HG03280 (cell line): Measurements from ENCODE around the gene KLHL40.
"Not testable (repeated sequence)": the region's sequence is repeated elsewhere in the genome, so short reads cannot be mapped to it uniquely, and the experiment has no call there.

Source experiments
- ATAC-seq: cut with Tn5 transposase; IDR thresholded peaks from one replicate; pipeline ENCODE4 v1.9.1; 2021; ENCODE audit warnings: mild to moderate bottlenecking, moderate library complexity; ENCODE audit not compliant: unreplicated experiment

Gene KLHL40

DNA sequence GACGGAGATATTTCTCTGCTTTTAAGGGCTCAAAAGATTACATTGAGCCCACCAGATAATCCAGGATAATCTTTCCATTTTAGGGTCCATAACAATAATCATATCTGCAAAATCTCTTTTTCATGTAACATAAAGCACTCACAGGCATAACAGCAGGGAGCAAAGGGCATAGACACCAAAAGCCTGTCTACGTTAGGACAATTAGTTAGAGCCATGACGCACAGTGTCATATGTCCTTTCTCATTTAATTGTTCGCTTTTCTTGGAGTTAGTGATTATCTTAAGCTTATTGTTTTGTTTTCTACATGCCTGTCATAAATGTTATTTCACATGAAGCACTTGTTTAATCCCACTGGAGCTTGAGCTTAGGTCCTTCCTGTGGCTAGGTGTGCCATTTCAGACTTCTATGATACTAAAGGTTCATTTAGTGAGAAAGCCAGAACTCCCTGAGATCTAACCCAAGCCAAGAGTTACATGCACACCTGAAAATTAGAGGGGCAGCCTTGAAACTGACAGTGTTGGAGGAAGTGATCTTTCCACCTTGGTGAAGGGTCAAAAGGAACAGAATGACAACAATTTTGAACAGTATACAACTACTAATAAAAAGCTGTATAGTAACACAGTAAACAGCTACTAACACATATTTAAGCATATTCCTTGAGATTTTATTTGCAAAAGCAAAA, 29.0 kb downstream of the KLHL40 start:
- no peak for ATAC-seq

DNA sequence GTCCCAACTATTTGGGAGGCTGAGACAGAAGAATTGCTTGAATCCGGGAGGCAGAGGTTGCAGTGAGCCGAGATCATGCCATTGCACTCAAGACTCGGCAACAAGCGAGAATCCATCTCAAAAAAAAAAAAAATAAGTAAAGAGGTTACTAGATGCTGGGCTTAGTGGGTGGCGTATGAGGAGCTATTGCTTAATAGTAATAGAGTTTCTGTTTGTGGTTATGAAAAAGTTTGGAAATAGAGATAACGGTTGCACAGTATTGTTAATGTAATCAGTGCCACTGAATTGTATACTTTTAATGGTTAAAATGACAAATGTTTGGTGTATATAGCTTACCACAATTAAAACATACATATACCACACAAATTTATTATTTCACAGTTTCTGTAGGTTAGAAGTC, 32.0 kb downstream of the KLHL40 start:
- no peak for ATAC-seq

DNA sequence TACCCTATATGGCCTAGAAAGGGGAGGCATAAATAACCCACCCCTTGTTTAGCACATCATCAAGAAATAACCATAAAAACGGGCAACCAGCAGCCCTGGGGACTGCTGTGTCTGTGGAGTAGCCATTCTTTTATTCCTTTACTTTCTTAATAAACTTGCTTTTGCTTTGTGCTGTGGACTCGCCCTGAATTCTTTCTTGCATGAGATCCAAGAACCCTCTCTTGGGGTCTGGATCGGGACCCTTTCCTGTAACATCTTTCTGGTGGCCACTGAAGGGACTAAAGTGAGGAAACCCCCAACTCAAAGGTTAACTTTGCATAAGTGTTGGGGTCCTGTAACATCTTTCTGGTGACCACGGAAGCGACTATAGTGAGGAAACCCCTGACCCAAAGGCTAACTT, 33.0 kb downstream of the KLHL40 start:
- no peak for ATAC-seq

DNA sequence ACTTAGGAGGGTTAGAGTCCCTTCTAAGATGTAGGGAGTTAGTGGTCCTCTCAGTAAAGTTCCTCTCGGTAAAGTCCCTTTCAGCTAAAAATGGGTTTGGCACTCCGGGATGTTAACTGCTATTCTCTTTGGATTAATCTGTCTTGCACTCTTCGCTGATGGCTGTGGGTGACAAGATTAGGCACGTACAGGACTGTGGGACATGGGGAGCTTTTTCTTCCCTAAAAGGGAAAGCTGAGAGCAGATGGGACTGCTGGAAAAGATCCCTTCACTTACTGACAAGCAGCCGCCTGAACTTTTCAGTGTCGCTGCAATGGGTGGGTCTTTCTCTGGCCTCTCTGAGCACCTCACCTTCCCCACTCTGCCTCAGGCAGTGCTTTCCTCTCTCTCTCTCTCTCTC, 33.7 kb downstream of the KLHL40 start:
- ATAC-seq: no peak

DNA sequence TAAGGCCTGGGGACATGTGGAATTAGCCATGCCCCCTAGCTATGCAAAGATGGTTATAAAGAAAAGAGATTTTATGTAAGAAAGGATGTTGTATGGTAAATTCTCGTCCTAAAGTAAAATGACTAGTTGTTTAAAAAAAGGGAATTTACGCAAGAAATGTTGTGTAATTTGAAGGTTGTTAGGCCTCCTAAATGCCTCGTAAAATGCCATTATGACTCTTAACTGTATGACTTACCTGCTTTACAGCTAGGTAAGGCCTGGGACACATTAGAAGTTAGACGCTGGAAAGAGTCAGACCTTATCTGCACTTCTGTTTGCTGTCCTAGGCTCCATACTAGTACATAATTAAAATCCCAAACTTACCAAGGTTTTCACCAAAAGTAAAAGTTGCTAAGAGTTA, 34.8 kb downstream of the KLHL40 start:
- ATAC-seq: no peak

DNA sequence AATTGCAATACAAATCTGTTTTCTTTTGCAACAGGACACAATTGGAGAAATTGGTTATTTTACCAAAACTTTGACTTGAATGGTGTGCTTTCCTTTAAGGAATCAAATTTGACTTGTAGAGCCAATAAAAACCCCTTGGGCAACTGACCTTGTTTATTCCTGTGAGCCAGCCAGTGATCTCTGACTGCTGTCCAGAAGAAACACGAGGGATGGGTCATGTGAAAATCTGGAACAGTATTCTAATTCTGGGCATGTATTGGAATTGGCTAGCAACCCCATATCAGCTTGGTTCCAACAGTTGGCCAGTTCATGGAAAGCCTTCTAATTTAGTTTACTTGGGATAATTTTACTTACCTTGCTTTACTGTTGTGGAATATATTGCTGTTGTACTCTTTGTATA, 36.4 kb downstream of the KLHL40 start:
- ATAC-seq: no peak

DNA sequence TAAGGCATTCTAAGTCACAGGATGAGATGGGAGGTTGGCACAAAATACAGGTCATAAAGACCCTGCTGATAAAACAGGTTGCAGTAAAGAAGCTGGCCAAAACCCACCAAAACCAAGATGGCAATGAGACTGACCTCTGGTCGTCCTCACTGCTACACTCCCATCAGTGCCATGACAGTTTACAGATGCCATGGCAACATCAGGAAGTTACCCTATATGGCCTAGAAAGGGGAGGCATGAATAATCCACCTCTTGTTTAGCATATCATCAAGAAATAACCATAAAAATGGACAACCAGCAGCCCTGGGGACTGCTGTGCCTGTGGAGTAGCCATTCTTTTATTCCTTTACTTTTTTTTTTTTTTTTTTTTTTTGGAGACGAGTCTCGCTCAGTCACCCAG, 37.1 kb downstream of the KLHL40 start:
- ATAC-seq: not testable (repeated sequence)

DNA sequence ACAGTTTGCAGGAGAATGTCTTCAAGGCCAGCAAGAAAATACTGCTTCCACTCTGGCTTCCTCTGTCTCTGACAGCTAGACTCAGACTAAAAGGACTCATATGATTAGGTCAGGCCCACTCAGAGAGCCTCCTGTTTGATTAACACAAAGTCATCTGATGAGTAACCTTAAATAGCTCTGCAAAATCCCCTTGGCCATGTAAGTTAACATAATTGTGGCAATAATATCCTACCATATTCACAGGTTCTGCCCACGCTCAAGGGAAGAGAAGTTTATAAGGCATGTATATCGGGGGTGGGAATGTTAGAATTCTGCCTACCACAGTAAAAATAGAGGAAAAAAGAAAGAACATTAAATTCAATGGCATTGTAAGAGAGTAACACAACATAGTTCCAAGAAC, 37.9 kb downstream of the KLHL40 start:
- no peak for ATAC-seq

DNA sequence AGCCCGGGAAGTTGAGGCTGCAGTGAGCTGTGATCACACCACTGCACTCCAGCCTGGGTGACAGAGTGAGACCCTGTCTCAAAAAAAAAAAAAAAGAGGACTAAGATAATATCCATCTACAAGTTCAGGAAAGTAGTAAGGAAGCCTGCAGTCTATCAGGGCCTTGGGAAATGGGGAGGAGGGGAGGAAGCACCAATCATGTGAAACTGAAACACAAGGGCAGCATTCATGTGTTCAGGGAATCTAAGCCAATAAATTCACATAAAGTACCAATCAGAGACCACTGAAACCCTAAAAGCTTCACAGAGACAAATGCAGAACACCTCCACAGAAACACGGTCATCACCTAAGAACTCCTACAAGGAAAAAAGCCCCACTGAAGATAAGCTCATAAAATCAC, 40.1 kb downstream of the KLHL40 start:
- no peak for ATAC-seq

DNA sequence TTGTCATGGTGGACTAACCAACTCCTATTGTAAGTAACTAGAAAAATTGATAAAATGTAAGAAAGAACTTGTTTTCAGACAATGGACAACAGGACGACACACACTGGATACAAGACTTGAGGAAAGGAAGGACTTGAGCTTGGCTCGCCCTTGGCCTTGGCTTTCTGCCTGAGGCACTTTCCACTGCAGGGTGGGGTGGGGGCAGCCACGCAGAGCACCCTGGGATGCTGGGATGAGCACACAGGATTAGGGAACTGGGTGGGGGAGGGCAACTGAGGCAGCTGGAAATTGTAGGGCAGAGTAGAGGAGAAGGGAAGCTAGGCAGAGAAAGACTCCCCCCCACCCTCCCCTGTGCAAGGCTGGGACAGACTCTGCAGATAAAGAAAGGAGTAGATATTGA, 42.7 kb downstream of the KLHL40 start:
- ATAC-seq: no peak

DNA sequence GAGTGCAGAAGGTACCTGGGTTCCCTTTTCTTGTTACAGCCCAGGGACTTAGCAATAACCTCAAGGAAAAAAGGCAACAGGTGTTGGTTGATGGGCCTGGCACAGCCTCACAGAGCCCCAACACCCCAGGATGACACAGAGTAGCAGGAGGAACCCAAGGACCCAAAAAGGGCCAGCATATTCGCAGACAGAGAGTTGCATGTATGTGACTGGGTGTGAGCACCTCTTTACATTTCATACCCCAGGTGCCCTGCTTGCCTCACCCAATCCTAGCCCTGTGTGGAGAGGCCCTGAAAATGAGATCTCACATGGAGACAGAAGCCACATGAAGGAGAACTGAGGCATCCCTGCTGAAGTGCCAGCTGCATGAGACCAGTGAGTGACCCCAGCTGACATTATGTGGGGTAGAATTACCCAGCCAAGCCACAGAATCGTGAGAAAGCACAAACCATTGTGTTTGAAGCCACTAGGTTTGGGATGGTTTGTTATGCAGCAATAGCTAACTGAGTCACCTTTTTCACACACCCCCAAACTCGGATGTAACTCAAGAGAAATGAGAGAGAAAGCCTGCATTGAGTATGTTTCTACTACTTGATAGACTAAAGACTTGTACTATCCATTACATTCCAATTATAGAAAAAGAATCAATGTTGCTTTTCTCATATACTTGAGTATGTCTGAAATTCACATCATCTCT, 43.5 kb downstream of the KLHL40 start:
- no peak for ATAC-seq

DNA sequence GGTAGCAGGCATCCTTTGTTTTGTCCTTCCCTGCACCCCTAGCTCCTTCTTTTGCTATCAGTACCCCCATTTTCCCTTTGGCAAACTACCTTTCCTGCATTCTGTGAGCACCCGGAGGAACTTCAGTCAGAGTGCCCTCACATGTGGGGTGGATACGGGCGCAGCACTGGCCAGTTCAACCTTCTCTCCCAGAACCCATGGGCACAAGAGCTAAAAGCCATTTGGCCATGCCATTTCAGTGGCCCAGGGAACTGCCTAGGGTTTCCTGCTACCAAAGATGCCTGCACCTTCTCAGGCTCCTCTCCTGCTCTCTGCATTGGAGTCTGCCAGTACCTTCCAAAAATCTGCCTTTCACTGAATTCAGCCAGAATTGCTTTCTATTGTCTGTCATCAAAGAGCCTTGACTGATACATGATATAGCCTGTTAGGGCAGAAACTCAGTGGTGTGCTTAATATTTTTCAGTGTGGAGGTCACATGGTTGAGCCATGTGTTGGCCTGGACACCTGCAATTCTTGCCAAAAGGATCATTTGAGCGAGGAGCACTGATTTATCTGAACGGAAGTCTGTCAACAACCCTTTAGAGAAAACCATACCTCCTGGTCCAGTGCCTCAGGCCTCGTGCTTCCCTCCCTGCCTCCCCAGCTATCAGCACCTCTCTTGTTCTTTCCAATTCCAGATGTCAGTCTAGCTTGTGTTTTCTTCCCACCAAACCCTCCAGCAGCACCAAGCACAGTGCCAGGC, 44.2 kb downstream of the KLHL40 start:
- no peak for ATAC-seq

DNA sequence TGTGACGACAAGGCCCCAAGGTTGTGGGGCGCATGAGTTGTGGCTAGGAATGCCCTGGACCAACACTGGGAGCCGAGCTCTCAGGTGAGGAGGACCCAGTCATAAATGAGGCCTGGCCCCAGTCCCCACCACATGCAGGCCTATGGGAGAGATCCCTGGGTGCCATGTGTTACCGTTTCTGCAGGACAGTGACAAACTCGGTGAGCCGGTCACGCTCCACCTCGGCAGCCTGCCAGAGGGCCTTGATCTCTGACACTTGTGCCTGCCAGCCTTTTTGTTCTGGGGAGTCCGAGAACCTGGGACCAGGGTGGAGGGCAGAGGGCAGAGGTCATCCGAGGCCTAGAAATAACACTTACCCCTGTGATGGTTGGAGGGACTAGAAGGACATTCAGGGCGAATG, 45.0 kb downstream of the KLHL40 start:
- no peak for ATAC-seq

DNA sequence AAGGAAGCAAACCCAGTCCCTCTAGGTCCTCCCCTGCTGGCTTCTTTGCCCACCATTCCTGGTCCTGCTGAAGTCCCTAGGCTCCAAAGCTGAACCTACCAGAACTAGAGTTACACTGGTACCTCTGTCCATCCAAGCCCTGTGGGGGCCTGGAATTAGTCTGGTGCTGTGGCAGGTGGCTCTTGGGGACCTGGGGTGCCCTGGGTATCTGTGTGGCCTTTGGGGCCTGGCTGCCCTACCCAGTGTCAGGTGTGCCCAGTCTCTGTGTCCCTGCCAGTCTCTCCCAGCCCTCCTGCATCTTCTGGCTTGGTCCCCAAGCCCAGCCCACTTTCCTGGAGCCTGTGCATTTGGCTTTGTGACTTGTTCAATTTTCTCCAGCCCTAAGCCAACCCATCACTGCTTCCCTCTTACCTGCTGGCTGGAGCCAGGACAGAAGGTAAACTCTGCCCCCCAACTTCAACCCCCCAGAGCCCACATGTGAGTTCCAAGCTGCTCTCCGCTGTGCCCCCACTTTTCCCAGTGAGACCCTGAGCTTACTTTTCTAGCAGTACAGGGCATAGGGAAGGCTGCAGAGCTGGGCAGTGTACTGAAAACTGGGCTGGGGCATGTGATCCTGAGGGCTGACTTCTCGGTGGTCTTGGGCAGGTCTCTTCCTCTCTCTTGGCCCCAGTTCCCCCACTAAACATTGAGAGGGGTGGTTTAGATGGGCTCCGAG, 45.5 kb downstream of the KLHL40 start:
- ATAC-seq: no peak

DNA sequence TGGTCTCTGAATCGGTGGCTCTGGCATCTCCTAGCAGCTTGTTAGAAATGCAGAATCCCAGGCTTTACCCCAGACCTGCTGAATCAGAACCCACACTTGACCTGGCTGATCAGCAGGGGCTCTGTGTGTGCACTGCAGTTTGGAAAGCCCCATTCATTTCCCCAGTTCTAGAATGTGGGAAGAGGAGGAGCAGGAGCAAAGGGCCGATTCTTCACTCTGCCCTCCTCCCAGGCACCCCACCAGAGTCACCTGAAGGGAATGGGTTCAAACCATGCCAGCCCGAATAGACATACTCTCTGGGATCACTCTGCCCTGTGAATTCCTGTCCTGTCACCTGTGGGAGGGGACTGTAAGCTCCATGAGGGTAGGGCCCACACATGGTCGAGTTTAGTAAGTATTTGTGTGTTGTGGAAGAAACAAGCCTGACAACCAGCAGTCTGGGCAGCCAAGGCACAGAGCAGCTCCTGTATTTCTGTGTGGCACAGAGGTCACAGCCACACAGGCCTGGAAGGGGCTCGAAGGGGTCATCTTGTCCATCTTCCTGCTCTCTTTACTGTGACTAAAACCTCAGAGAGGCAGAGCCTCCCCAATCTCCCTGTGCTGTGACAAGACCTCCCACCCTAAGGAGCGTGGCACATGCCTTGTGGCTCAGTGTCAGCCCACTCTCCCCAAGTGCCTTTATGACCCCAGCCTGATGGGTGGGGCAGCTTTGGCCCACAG, 46.3 kb downstream of the KLHL40 start:
- ATAC-seq: no peak

DNA sequence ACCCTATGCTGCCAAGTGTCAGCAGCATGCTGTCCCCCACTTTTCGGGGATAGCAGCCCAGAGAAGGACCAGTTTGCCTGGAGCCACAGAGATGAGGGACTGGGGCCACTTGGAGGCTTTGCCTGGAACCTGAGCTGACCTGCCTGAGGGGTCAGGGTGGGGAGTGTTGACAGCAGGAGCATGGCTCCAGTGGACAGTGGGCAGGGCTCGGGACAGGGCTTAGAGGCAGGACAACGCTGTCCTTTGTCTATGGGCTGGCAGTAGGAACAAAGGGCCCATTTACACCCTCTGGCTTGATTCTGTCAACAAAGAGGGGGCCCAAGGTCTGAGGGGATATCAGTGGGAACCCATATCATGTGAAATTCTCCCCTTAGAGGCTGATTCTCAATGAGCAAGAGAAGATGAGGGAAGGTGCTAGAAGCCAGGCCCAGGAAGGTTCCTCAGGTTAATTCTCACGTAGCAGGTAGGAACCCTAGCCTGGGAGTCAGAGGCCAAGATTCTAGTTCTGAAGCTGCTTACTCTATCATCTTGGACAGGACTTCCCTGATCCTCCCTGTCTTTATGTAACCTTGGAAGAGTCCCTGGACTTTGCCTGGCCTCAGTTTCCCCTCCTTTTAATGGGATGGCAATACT, 47.0 kb downstream of the KLHL40 start:
- no peak for ATAC-seq

DNA sequence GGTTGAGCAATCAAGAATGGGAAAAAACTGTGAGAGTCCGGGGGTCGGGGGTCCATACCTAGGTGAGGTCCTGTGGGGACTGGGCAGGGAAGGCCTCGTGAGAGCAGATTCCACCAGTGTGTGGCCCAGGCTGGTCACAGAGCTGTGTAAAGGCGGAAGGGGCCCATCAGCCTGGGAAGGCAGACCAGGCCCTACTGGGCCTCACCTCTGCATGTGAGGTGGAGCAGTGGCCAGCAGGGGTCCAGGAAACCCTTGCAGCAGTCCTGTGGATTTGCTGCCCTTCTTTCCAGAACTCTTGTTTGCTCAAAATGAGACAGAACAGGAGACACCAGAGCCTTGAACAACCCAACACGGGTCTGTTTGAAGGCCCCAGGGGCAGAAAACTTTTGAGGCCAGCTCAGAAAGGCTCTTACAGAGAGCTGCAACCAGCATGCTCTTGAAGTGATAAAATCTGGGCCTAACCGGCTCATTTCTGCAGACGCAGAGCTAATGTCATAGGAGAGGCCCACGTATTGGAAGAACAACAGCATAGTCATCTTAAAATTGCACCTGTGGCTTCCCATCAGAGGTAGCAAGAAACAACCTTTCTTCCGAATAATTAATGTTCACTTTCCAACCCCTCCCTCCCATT, 47.6 kb downstream of the KLHL40 start:
- no peak for ATAC-seq

DNA sequence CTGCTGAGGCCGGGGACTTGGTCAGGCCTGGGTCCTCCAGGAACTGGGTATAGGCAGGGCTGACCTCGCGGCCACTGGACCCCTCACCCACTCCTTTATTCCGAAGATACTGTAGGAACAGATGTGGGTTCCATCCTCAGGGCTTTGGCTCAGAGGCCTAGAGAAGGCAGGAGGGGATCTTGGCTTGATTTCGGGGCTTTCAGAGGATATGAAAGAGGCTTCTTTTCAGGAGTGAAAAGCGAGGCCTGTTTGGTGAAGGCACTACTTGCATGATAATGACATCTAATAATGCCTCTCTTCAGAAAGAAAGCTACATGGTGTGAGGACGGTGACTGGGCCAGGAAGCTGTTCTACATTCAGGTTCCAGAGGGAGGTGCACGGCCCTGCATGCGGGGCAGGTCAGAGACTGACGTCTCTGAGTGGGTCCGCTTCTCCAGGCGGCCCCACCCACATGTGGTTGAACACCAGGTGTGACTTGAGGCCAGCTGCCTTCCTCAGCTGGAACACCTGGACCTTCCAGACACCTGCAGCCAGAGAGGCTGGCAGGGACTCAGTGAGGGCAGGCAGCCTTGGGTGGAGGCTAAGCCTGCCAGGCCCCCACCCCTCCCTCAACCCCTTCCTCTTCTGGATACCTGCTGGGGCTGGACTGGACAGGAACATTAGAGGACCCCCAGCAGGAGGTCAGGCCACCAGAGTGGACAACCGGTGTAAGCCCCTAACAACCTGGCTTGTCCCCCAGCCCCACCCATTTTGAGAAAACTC, 48.3 kb downstream of the KLHL40 start:
- no peak for ATAC-seq

DNA sequence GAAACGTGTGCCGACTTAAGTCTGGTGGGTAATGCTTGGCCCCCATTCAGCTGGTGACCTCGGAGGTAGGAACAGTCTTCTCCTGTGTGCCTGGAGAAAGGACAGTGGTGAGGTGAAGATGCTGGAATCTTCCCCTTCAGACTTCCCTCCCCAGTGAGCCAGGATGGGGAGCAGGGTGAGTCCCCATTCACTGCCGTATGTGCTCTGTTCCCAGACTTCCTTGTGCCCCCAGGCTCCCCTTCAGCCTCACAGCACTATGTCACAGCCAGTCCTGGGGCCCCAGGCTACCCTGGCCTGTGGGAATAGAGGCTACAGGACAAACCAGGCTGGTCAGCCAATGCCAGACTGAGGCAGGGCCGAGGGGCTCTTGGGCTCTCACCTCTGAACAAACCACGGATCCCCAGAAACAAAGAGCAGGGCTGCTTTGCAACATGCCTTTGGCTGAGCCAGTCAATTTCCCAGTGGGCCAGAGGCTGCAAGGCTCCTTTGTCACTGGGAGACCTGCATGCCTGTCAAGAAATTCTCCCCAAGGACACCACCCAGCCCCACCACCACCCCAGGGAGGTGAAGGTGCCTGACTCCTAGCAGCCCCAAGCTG, 49.0 kb downstream of the KLHL40 start:
- ATAC-seq: no peak
